ENCODE measurements around the gene AGAP2. TPM values are rescaled to one million over a fixed set of nuclear protein-coding genes. Genes with fewer than 3 reads are reported as not detected.

The AGAP2 gene
- total RNA-seq, 1 donor: 0.72 TPM

DNA sequence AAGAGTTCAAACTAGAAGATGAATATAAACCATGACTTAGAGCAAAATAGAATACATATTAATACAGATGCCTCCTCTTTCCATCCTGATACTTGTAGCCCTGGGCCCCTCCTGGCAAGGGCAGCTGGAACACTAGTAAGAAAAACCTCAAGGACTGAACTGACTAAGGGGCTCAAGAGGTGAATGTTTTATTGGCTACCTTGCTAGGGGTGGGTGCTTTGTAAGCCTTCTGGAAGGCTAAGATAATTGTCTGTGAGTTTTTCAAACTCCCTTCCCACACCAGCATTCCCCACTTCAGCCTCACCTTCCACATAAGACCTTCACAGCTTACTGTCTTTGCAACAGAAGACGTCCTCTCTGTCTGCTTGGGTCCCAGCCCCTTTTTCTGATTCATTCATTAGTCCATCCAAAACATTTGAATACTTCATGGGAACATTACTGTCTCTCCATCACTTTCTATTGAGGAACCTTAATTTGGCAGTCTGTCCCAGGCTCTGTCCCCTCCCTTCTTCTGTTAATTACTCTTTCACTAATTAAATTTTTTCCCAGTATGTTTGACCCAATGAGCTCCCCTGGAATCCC is 15.3 kb upstream of the AGAP2 start:
- H3K4me2 ChIP-seq (ENCODE audit: insufficient read depth, low read length): no peak overlapping the region

DNA sequence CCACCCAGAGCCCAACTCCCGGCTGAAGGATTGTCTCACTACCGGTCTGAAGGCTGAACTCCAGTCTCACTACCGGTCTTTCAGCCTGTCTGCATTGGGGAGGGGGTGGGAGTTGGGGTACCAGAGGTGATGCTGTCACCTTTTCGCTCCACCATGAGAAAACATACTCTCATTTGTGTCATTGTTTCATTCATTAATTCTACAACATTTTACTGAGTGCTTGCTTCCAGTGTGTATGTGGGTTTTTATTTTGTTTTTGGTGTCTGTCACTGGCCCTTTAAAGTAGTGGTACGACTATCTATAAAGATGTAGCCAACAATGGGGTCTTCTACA is 14.1 kb upstream of the AGAP2 start:
- Histone ChIP-seq H2AFZ (ENCODE audit: low read length) (peak overlapping the region; percentile 84), H3K36me3 (ENCODE audit: insufficient read depth, low read length) (peaks cover 29% of the 10 kb centered on the region), H3K27me3 (ENCODE audit: insufficient read depth, low read length) (peaks cover 39% of the 10 kb centered on the region), H3K4me2 (ENCODE audit: insufficient read depth, low read length) (peak overlapping the region; percentile 85), H3K9me3 (ENCODE audit: low read depth, low read length) (no peaks in the 10 kb centered on the region), H3K4me1 (ENCODE audit: insufficient read depth, low read length) (peaks cover 16% of the 10 kb centered on the region), H3K4me3 (ENCODE audit: insufficient read depth, low read length) (peak overlapping the region; percentile 85), H3K27ac (ENCODE audit: low read depth, low read length) (no peak overlapping the region), H4K20me1 (ENCODE audit: insufficient read depth, low read length) (no peaks in the 10 kb centered on the region), H3K79me2 (ENCODE audit: insufficient read depth, low read length) (peaks cover 34% of the 10 kb centered on the region)
- no peak for DNase-seq (ENCODE audit: insufficient read length, low spot score, missing footprints)
- TF ChIP-seq CTCF (IDR thresholded peaks at IDR 0.05; ENCODE audit: extremely low read depth, low read depth, low read length): no peak

More for the DNA sequence above, 15.3 kb upstream of the AGAP2 start:
- DNase-seq (ENCODE audit: insufficient read length, low spot score, missing footprints): peak; percentile 82
- Histone ChIP-seq H3K4me1 (ENCODE audit: insufficient read depth, low read length) (peaks cover 16% of the 10 kb centered on the region), H2AFZ (ENCODE audit: low read length) (no peak overlapping the region), H3K27me3 (ENCODE audit: insufficient read depth, low read length) (peaks cover 49% of the 10 kb centered on the region), H3K27ac (ENCODE audit: low read depth, low read length) (no peak overlapping the region), H3K79me2 (ENCODE audit: insufficient read depth, low read length) (peaks cover 34% of the 10 kb centered on the region), H3K36me3 (ENCODE audit: insufficient read depth, low read length) (peaks cover 20% of the 10 kb centered on the region), H3K4me3 (ENCODE audit: insufficient read depth, low read length) (no peak overlapping the region), H3K9me3 (ENCODE audit: low read depth, low read length) (no peaks in the 10 kb centered on the region), H4K20me1 (ENCODE audit: insufficient read depth, low read length) (no peaks in the 10 kb centered on the region)
- no peak for TF ChIP-seq CTCF (IDR thresholded peaks at IDR 0.05; ENCODE audit: extremely low read depth, low read depth, low read length)

- no peaks in the 10 kb centered on the region for H4K20me1 ChIP-seq (ENCODE audit: insufficient read depth, low read length)
- peak; percentile 100 for DNase-seq (ENCODE audit: insufficient read length, low spot score, missing footprints)
Measured at GRCh38 chr12:57751788-57752667, 13.5 kb upstream of the AGAP2 start, which contains the start of gene CDK4. Gene CDK4 (minus strand): TSS chr12:57752310. CDS start chr12:57751717, 593 bp downstream.

More at GRCh38 chr12:57751788-57752667, 13.5 kb upstream of the AGAP2 start, which contains the start of gene CDK4:
- Histone ChIP-seq H2AFZ (ENCODE audit: low read length) (peak within 1 kb of the TSS; percentile 84), H3K4me3 (ENCODE audit: insufficient read depth, low read length) (peak within 1 kb of the TSS; percentile 85), H3K79me2 (ENCODE audit: insufficient read depth, low read length) (peaks cover 34% of the 10 kb centered on the region), H3K27me3 (ENCODE audit: insufficient read depth, low read length) (peaks cover 38% of the 10 kb centered on the region), H3K9me3 (ENCODE audit: low read depth, low read length) (no peaks in the 10 kb centered on the region), H3K27ac (ENCODE audit: low read depth, low read length) (peak within 1 kb of the TSS; percentile 96), H3K4me2 (ENCODE audit: insufficient read depth, low read length) (peak within 1 kb of the TSS; percentile 85), H3K36me3 (ENCODE audit: insufficient read depth, low read length) (peaks cover 35% of the 10 kb centered on the region), H3K4me1 (ENCODE audit: insufficient read depth, low read length) (peaks cover 16% of the 10 kb centered on the region)
- TF ChIP-seq CTCF (IDR thresholded peaks at IDR 0.05; ENCODE audit: extremely low read depth, low read depth, low read length): no peak
